ENCODE measurements around the gene SDK1.

Gene SDK1

GRCh38 chr7:3964980-3965606 lies 664.0 kb downstream of the SDK1 start:
- no peaks in the 10 kb centered on the region for H3K4me1 ChIP-seq (ENCODE audit: control insufficient read depth, insufficient read depth, low read length)
- CTCF ChIA-PET = interaction anchor here (0.6 kb wide), 1 partner anchor 108 kb away, joined by 3 read pairs; no protein-coding TSS in a partner anchor
- TF ChIP-seq ZNF658 (tag by site-specific recombination; IDR thresholded peaks at IDR 0.05) (no peak), ZNF600 (tag by site-specific recombination; IDR thresholded peaks at IDR 0.05) (no peak), SP2 (tag by site-specific recombination; IDR thresholded peaks at IDR 0.05) (no peak)
- POLR2A ChIA-PET = no interaction called here
- peaks cover 0 to 16% of the 10 kb centered on the region in 2 experiments; a peak in 1 of 3 replicates for H3K36me3 ChIP-seq (ENCODE audit: control insufficient read depth in 2 of 2, insufficient read depth in 1 of 2, low read length in 2 of 2)
- no peak overlapping the region for H3K4me3 ChIP-seq (ENCODE audit: low read depth, low read length)
- H3K27ac ChIP-seq (ENCODE audit: extremely low read depth, low read depth, low read length) = no peak overlapping the region
- no peaks in the 10 kb centered on the region for H3K9me3 ChIP-seq (ENCODE audit: control insufficient read depth, insufficient read depth, low read depth, low read length)

GRCh38 chr7:3965794-3966395 lies 664.8 kb downstream of the SDK1 start:
- H3K4me3 ChIP-seq (ENCODE audit: low read depth, low read length) = no peak overlapping the region
- CTCF ChIA-PET = no interaction called here

More at GRCh38 chr7:3965794-3966395, 664.8 kb downstream of the SDK1 start:
- Histone ChIP-seq H3K4me1 (ENCODE audit: control insufficient read depth, insufficient read depth, low read length) (no peaks in the 10 kb centered on the region), H3K36me3 (ENCODE audit: control insufficient read depth in 2 of 2, insufficient read depth in 1 of 2, low read length in 2 of 2) (peaks cover 0 to 16% of the 10 kb centered on the region in 2 experiments; a peak in 1 of 3 replicates), H3K9me3 (ENCODE audit: control insufficient read depth, insufficient read depth, low read depth, low read length) (no peaks in the 10 kb centered on the region), H3K27ac (ENCODE audit: extremely low read depth, low read depth, low read length) (no peak overlapping the region)
- POLR2A ChIA-PET = no interaction called here
- TF ChIP-seq ZNF626 (tag by site-specific recombination; IDR thresholded peaks at IDR 0.05) (no peak), GLIS2 (tag by site-specific recombination; IDR thresholded peaks at IDR 0.05) (no peak), ZNF488 (tag by site-specific recombination; IDR thresholded peaks at IDR 0.05) (no peak), TCF7L2 (IDR thresholded peaks at IDR 0.05; ENCODE audit: borderline replicate concordance, low read depth, low read length) (no peak), GFI1B (tag by site-specific recombination; IDR thresholded peaks at IDR 0.05) (no peak), ZNF747 (tag by site-specific recombination; IDR thresholded peaks at IDR 0.05) (no peak), ZNF610 (tag by site-specific recombination; IDR thresholded peaks at IDR 0.05; ENCODE audit: borderline replicate concordance) (no peak), ZNF2 (tag by site-specific recombination; IDR thresholded peaks at IDR 0.05) (no peak), KLF8 (tag by site-specific recombination; IDR thresholded peaks at IDR 0.05) (no peak), YY1 (tag by site-specific recombination; IDR thresholded peaks at IDR 0.05) (no peak), ZNF138 (tag by site-specific recombination; IDR thresholded peaks at IDR 0.05; ENCODE audit: borderline replicate concordance) (no peak), ZNF449 (tag by site-specific recombination; IDR thresholded peaks at IDR 0.05) (no peak), ZSCAN4 (tag by site-specific recombination; IDR thresholded peaks at IDR 0.05) (no peak), ZNF214 (tag by site-specific recombination; IDR thresholded peaks at IDR 0.05; ENCODE audit: borderline replicate concordance) (no peak), HOXD13 (CRISPR knock-in tag; IDR thresholded peaks at IDR 0.05; ENCODE audit: borderline replicate concordance) (no peak), ZNF707 (tag by site-specific recombination; IDR thresholded peaks at IDR 0.05) (no peak), ZEB2 (tag by site-specific recombination; IDR thresholded peaks at IDR 0.05) (no peak), TSHZ1 (tag by site-specific recombination; IDR thresholded peaks at IDR 0.05; ENCODE audit: borderline replicate concordance) (no peak)

Data from HEK293 (cell line).